RKO (cell line): ENCODE data around the gene FAM171A1.
"Not testable (repeated sequence)": the region's sequence is repeated elsewhere in the genome, so short reads cannot be mapped to it uniquely, and the experiment has no call there.

Experiments
- DNase-seq: peaks from one replicate; pipeline ENCODE4 v3.0.0-alpha.2; 2016; ENCODE audit warnings: low spot score

FAM171A1 gene

GRCh38 chr10:15316871-15317464 lies 54.1 kb downstream of the FAM171A1 start:
- no peak for DNase-seq

- no peak for DNase-seq
Measured at GRCh38 chr10:15316145-15316544, 54.9 kb downstream of the FAM171A1 start.

- no peak for DNase-seq
Measured at GRCh38 chr10:15315286-15315685, 55.8 kb downstream of the FAM171A1 start.

GRCh38 chr10:15314482-15315045 lies 56.5 kb downstream of the FAM171A1 start:
- no peak for DNase-seq

- DNase-seq = no peak
Measured at GRCh38 chr10:15313843-15314242, 57.2 kb downstream of the FAM171A1 start.

GRCh38 chr10:15313047-15313446 lies 58.0 kb downstream of the FAM171A1 start:
- DNase-seq = no peak

- no peak for DNase-seq
Measured at GRCh38 chr10:15311569-15312280, 59.4 kb downstream of the FAM171A1 start.

GRCh38 chr10:15310776-15311568 lies 60.1 kb downstream of the FAM171A1 start:
- no peak for DNase-seq

GRCh38 chr10:15309221-15309620 lies 61.9 kb downstream of the FAM171A1 start:
- no peak for DNase-seq

GRCh38 chr10:15306735-15307280 lies 64.3 kb downstream of the FAM171A1 start:
- no peak for DNase-seq

GRCh38 chr10:15305634-15306033 lies 65.5 kb downstream of the FAM171A1 start:
- no peak for DNase-seq

- no peak for DNase-seq
Measured at GRCh38 chr10:15305161-15305560, 65.9 kb downstream of the FAM171A1 start.

- DNase-seq = not testable (repeated sequence)
Measured at GRCh38 chr10:15302188-15302956, 68.7 kb downstream of the FAM171A1 start.

- no peak for DNase-seq
Measured at GRCh38 chr10:15300697-15301096, 70.4 kb downstream of the FAM171A1 start.

GRCh38 chr10:15300145-15300544 lies 70.9 kb downstream of the FAM171A1 start:
- DNase-seq = no peak

- no peak for DNase-seq
Measured at GRCh38 chr10:15296701-15297100, 74.4 kb downstream of the FAM171A1 start.

- no peak for DNase-seq
Measured at GRCh38 chr10:15295537-15296325, 75.4 kb downstream of the FAM171A1 start.

GRCh38 chr10:15293862-15294842 lies 76.9 kb downstream of the FAM171A1 start:
- no peak for DNase-seq

GRCh38 chr10:15290671-15291070 lies 80.4 kb downstream of the FAM171A1 start:
- no peak for DNase-seq

GRCh38 chr10:15290150-15290549 lies 80.9 kb downstream of the FAM171A1 start:
- no peak for DNase-seq
